ENCODE results near the gene DARS2.

The DARS2 gene

GRCh38 chr1:173818459-173818858, 6.0 kb upstream of the DARS2 start:
- Histone ChIP-seq H3K4me1 (ENCODE audit: control insufficient read depth, insufficient read depth, low read length, poor library complexity, severe bottlenecking) (peaks cover 6% of the 10 kb centered on the region), H3K9me3 (ENCODE audit: control insufficient read depth, low read length) (no peaks in the 10 kb centered on the region), H3K36me3 (ENCODE audit: control insufficient read depth, insufficient read depth, low read length) (no peaks in the 10 kb centered on the region), H3K27ac (ENCODE audit: insufficient read depth, low read length, poor library complexity, severe bottlenecking) (no peak overlapping the region), H3K4me3 (ENCODE audit: insufficient read depth, low read depth, low read length, poor library complexity, severe bottlenecking) (no peak overlapping the region), H3K27me3 (replicated peaks; ENCODE audit: control insufficient read depth, insufficient read depth, low read length, poor library complexity, severe bottlenecking) (no peaks in the 10 kb centered on the region)
- DNase-seq: no peak

- Histone ChIP-seq H3K4me1 (ENCODE audit: control insufficient read depth, insufficient read depth, low read length, poor library complexity, severe bottlenecking) (peaks cover 14% of the 10 kb centered on the region), H3K27ac (ENCODE audit: insufficient read depth, low read length, poor library complexity, severe bottlenecking) (no peak overlapping the region), H3K27me3 (replicated peaks; ENCODE audit: control insufficient read depth, insufficient read depth, low read length, poor library complexity, severe bottlenecking) (no peaks in the 10 kb centered on the region), H3K36me3 (ENCODE audit: control insufficient read depth, insufficient read depth, low read length) (no peaks in the 10 kb centered on the region), H3K9me3 (ENCODE audit: control insufficient read depth, low read length) (no peaks in the 10 kb centered on the region), H3K4me3 (ENCODE audit: insufficient read depth, low read depth, low read length, poor library complexity, severe bottlenecking) (no peak overlapping the region)
- DNase-seq: no peak
Measured at GRCh38 chr1:173821680-173822079, 2.8 kb upstream of the DARS2 start.

DNA sequence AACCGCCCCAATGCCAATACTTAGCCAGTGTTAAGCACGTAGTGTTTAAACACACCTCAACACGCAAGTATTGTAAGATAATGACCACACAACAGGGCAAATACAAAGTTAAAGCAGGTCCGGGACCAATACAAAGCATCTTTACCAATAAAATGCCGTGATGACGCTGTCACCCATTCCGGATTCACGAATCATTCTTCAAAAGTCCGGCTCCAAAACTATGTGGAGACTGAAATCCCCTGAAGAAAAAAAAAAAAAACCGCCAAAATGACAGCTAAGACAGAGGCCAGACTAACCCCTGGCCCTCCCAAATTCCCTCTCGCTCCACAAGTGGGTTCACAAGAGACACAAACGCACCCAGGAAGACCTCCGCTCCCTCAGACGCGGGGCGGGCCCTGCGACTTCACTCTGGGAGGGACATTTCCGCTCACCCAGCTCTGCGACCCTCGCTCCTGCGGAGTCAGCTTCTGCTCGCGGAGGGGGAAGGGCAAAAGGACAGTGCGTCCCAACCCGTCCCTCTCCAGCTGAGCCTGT, 625 bp upstream of the DARS2 start:
- H3K4me1 ChIP-seq (ENCODE audit: control insufficient read depth, insufficient read depth, low read length, poor library complexity, severe bottlenecking): peaks cover 14% of the 10 kb centered on the region
- H3K36me3 ChIP-seq (ENCODE audit: control insufficient read depth, insufficient read depth, low read length): no peaks in the 10 kb centered on the region
- no peaks in the 10 kb centered on the region for H3K9me3 ChIP-seq (ENCODE audit: control insufficient read depth, low read length)
- H3K27me3 ChIP-seq (replicated peaks; ENCODE audit: control insufficient read depth, insufficient read depth, low read length, poor library complexity, severe bottlenecking): no peaks in the 10 kb centered on the region
- peak overlapping the region; percentile 89 for H3K27ac ChIP-seq (ENCODE audit: insufficient read depth, low read length, poor library complexity, severe bottlenecking)
- no peak for DNase-seq
- H3K4me3 ChIP-seq (ENCODE audit: insufficient read depth, low read depth, low read length, poor library complexity, severe bottlenecking): peak overlapping the region; percentile 91

DNA sequence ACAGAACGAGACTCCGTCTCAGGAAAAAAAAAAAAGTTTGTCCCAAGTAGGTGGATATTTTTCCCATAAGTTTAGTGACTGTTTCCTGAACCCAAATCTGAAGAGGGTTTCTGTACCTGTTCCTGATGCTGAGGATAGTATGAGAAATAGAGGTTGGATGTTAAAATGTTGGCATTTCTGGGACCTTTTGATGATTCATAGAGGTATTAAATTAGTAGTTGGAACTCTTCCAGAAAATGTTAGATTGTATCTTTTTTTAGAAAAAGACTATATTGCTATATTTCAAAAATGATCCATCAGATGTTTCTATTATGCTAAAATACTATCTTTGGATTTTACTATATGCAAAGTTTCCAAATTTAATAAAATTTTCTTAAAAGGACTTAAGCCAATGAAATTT, 3.1 kb downstream of the DARS2 start:
- Histone ChIP-seq H3K9me3 (ENCODE audit: control insufficient read depth, low read length) (no peaks in the 10 kb centered on the region), H3K4me1 (ENCODE audit: control insufficient read depth, insufficient read depth, low read length, poor library complexity, severe bottlenecking) (peaks cover 14% of the 10 kb centered on the region), H3K27me3 (replicated peaks; ENCODE audit: control insufficient read depth, insufficient read depth, low read length, poor library complexity, severe bottlenecking) (no peaks in the 10 kb centered on the region), H3K36me3 (ENCODE audit: control insufficient read depth, insufficient read depth, low read length) (peaks cover 3% of the 10 kb centered on the region), H3K4me3 (ENCODE audit: insufficient read depth, low read depth, low read length, poor library complexity, severe bottlenecking) (no peak overlapping the region), H3K27ac (ENCODE audit: insufficient read depth, low read length, poor library complexity, severe bottlenecking) (no peak overlapping the region)
- no peak for DNase-seq

DNA sequence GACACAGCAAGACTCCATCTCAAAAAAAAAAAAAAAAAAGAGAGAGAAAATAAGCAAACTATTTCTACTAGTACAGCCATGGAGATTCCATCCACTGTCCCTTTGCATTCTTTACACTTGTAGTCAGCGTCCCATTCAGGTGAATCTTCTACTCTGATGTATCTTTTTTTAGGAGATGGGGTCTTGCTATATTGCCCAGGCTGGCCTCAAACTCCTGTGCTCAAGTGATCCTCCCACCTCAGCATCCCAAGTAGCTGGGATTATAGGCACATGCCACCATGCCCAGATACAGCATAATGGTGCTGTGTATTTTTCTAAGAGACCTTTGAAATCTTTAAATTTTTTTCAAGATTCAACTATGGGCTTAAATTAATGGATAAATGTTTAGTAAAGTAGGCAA, 8.3 kb downstream of the DARS2 start:
- Histone ChIP-seq H3K4me1 (ENCODE audit: control insufficient read depth, insufficient read depth, low read length, poor library complexity, severe bottlenecking) (no peaks in the 10 kb centered on the region), H3K27me3 (replicated peaks; ENCODE audit: control insufficient read depth, insufficient read depth, low read length, poor library complexity, severe bottlenecking) (no peaks in the 10 kb centered on the region), H3K36me3 (ENCODE audit: control insufficient read depth, insufficient read depth, low read length) (peaks cover 27% of the 10 kb centered on the region), H3K27ac (ENCODE audit: insufficient read depth, low read length, poor library complexity, severe bottlenecking) (no peak overlapping the region), H3K9me3 (ENCODE audit: control insufficient read depth, low read length) (no peaks in the 10 kb centered on the region), H3K4me3 (ENCODE audit: insufficient read depth, low read depth, low read length, poor library complexity, severe bottlenecking) (no peak overlapping the region)
- no peak for DNase-seq

DNA sequence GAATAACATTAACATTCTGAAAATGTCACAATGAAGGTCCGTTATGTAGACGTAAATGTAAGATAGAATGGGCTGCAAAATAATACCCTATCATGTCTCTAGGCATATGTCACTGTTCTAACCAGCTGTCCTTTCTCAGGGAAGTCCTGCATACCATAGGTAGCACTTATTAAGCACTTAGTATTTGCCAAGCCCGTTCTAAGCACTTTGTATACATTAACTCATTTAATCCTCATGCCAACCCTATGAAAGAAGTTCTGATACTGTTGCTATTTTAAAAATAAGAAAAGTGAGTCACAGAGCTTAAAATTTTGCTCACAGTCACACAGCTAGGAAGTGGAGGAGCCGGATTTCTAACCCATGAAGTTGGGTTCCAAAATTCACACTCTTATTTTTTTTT, 27.6 kb downstream of the DARS2 start:
- H3K36me3 ChIP-seq (ENCODE audit: control insufficient read depth, insufficient read depth, low read length): peaks cover 26% of the 10 kb centered on the region
- no peak overlapping the region for H3K4me3 ChIP-seq (ENCODE audit: insufficient read depth, low read depth, low read length, poor library complexity, severe bottlenecking)

GRCh38 chr1:173853074-173853473, 28.6 kb downstream of the DARS2 start:
- Histone ChIP-seq H3K9me3 (ENCODE audit: control insufficient read depth, low read length) (no peaks in the 10 kb centered on the region), H3K27ac (ENCODE audit: insufficient read depth, low read length, poor library complexity, severe bottlenecking) (no peak overlapping the region), H3K27me3 (replicated peaks; ENCODE audit: control insufficient read depth, insufficient read depth, low read length, poor library complexity, severe bottlenecking) (no peaks in the 10 kb centered on the region), H3K4me3 (ENCODE audit: insufficient read depth, low read depth, low read length, poor library complexity, severe bottlenecking) (no peak overlapping the region), H3K4me1 (ENCODE audit: control insufficient read depth, insufficient read depth, low read length, poor library complexity, severe bottlenecking) (no peaks in the 10 kb centered on the region), H3K36me3 (ENCODE audit: control insufficient read depth, insufficient read depth, low read length) (peaks cover 28% of the 10 kb centered on the region)
- no peak for DNase-seq

More for the DNA sequence above, 27.6 kb downstream of the DARS2 start:
- Histone ChIP-seq H3K27ac (ENCODE audit: insufficient read depth, low read length, poor library complexity, severe bottlenecking) (no peak overlapping the region), H3K27me3 (replicated peaks; ENCODE audit: control insufficient read depth, insufficient read depth, low read length, poor library complexity, severe bottlenecking) (no peaks in the 10 kb centered on the region), H3K4me1 (ENCODE audit: control insufficient read depth, insufficient read depth, low read length, poor library complexity, severe bottlenecking) (no peaks in the 10 kb centered on the region), H3K9me3 (ENCODE audit: control insufficient read depth, low read length) (no peaks in the 10 kb centered on the region)
- DNase-seq: no peak

DNA sequence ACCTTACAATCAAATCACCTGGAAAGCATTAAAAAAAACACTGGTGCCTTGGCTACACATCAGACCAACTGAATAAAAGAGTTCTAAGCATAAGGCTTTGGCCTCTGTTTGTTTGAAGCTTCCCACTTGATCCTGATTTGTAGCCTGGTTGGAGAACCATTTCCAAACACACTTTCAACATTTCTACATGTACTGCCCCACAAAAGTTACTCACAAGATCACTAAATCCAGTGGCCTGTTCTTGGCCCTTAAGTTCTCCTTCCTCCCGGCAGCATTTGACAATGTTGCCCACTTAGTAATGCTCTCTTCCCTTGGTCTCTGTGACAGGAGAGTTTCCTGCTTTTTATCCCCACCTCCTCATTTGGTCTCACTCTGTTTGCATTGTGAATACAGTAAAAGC, 31.5 kb downstream of the DARS2 start:
- H3K9me3 ChIP-seq (ENCODE audit: control insufficient read depth, low read length): no peaks in the 10 kb centered on the region
- no peak overlapping the region for H3K27ac ChIP-seq (ENCODE audit: insufficient read depth, low read length, poor library complexity, severe bottlenecking)
- peaks cover 29% of the 10 kb centered on the region for H3K36me3 ChIP-seq (ENCODE audit: control insufficient read depth, insufficient read depth, low read length)
- H3K27me3 ChIP-seq (replicated peaks; ENCODE audit: control insufficient read depth, insufficient read depth, low read length, poor library complexity, severe bottlenecking): no peaks in the 10 kb centered on the region
- H3K4me3 ChIP-seq (ENCODE audit: insufficient read depth, low read depth, low read length, poor library complexity, severe bottlenecking): no peak overlapping the region
- DNase-seq: no peak
- H3K4me1 ChIP-seq (ENCODE audit: control insufficient read depth, insufficient read depth, low read length, poor library complexity, severe bottlenecking): no peaks in the 10 kb centered on the region

GRCh38 chr1:173856903-173857302, 32.4 kb downstream of the DARS2 start:
- Histone ChIP-seq H3K4me3 (ENCODE audit: insufficient read depth, low read depth, low read length, poor library complexity, severe bottlenecking) (no peak overlapping the region), H3K27me3 (replicated peaks; ENCODE audit: control insufficient read depth, insufficient read depth, low read length, poor library complexity, severe bottlenecking) (no peaks in the 10 kb centered on the region), H3K9me3 (ENCODE audit: control insufficient read depth, low read length) (no peaks in the 10 kb centered on the region), H3K4me1 (ENCODE audit: control insufficient read depth, insufficient read depth, low read length, poor library complexity, severe bottlenecking) (no peaks in the 10 kb centered on the region), H3K36me3 (ENCODE audit: control insufficient read depth, insufficient read depth, low read length) (peaks cover 26% of the 10 kb centered on the region), H3K27ac (ENCODE audit: insufficient read depth, low read length, poor library complexity, severe bottlenecking) (no peak overlapping the region)
- no peak for DNase-seq

- Histone ChIP-seq H3K27me3 (replicated peaks; ENCODE audit: control insufficient read depth, insufficient read depth, low read length, poor library complexity, severe bottlenecking) (no peaks in the 10 kb centered on the region), H3K36me3 (ENCODE audit: control insufficient read depth, insufficient read depth, low read length) (peaks cover 25% of the 10 kb centered on the region), H3K27ac (ENCODE audit: insufficient read depth, low read length, poor library complexity, severe bottlenecking) (no peak overlapping the region), H3K9me3 (ENCODE audit: control insufficient read depth, low read length) (no peaks in the 10 kb centered on the region), H3K4me3 (ENCODE audit: insufficient read depth, low read depth, low read length, poor library complexity, severe bottlenecking) (no peak overlapping the region), H3K4me1 (ENCODE audit: control insufficient read depth, insufficient read depth, low read length, poor library complexity, severe bottlenecking) (no peaks in the 10 kb centered on the region)
- DNase-seq: no peak
Measured at GRCh38 chr1:173857363-173857917, 33.0 kb downstream of the DARS2 start.

Data from effector memory CD4-positive, alpha-beta T cell (primary cell).